Panc1 (cell line): Measurements from ENCODE around the gene ASTN2. TPM values are rescaled to one million over a fixed set of nuclear protein-coding genes. Genes with fewer than 3 reads are reported as not detected.

Source experiments
- ATAC-seq: fragments of 200-7000 bp; cut with Tn5 transposase; 2 replicates; pipeline ENCODE4 v1.9.1; 2020; ENCODE audit warnings: mild to moderate bottlenecking, moderate library complexity
- BruUV-seq: library from RNA; stranded (reverse); fragments of 400-500 nt; replicated peaks from 2 replicates; lab custom pipeline; 2021; lab: Mats Ljungman, UMichigan
- CTCF ChIA-PET: fragments of 300-600 bp; sonication (Branson Sonifier 250); formaldehyde crosslinking; loops from one replicate; lab custom pipeline; 2022; ENCODE audit warnings: antibody characterized with exemption; lab: Charles Lee
- POLR2A ChIA-PET: fragments of 300-600 bp; sonication (Branson Sonifier 250); formaldehyde crosslinking; loops from one replicate; lab custom pipeline; 2022; ENCODE audit warnings: antibody characterized with exemption; lab: Charles Lee
- DNase-seq: peaks from one replicate; pipeline ENCODE4 v3.0.0-alpha.2; 2010; ENCODE audit warnings: low read depth, low spot score
- H3K27ac ChIP-seq: 2 replicates; pipeline ENCODE4 v1.5.1; 2011; ENCODE audit warnings: mild to moderate bottlenecking, low read length, inconsistent platforms
- H3K27me3 ChIP-seq: fragments of 200-500 bp; sonication (Bioruptor generic); 2 replicates; pipeline ENCODE4 v1.6.0; 2014; ENCODE audit warnings: low read length, inconsistent platforms; ENCODE audit not compliant: control insufficient read depth, insufficient read depth
- H3K36me3 ChIP-seq: fragments of 200-500 bp; sonication (Bioruptor generic); 2 replicates; pipeline ENCODE4 v1.5.1; 2014; ENCODE audit warnings: inconsistent platforms, mild to moderate bottlenecking, low read length, moderate library complexity; ENCODE audit not compliant: control insufficient read depth, insufficient read depth
- H3K4me1 ChIP-seq: 2 replicates; pipeline ENCODE4 v1.5.1; 2011; ENCODE audit warnings: inconsistent platforms, mild to moderate bottlenecking, low read length, moderate library complexity; ENCODE audit not compliant: control insufficient read depth, insufficient read depth
- H3K4me3 ChIP-seq, 2 experiments: 2 replicates each; pipeline ENCODE4 v1.5.1; 2011 to 2012; ENCODE audit warnings: low read depth in 2 of 2, low read length in 2 of 2, mild to moderate bottlenecking in 2 of 2, inconsistent platforms in 1 of 2, moderate library complexity in 1 of 2
- H3K9me3 ChIP-seq: fragments of 200-500 bp; sonication (Bioruptor generic); 2 replicates; pipeline ENCODE4 v1.5.1; 2014; ENCODE audit warnings: low read depth, mild to moderate bottlenecking, inconsistent platforms, low read length, moderate library complexity; ENCODE audit not compliant: control insufficient read depth, insufficient read depth
- CTCF ChIP-seq: fragments of 450-650 bp; IDR thresholded peaks from 2 replicates; pipeline ENCODE4 v1.5.1; 2017; ENCODE audit warnings: mild to moderate bottlenecking
- POLR2AphosphoS5 ChIP-seq: IDR thresholded peaks from 2 replicates; pipeline ENCODE4 v1.6.1; 2012; ENCODE audit warnings: mild to moderate bottlenecking, low read depth, low read length, moderate library complexity
- REST ChIP-seq, 2 experiments: IDR thresholded peaks; 2 replicates each; pipeline ENCODE4 v1.6.1; 2011 to 2012; ENCODE audit warnings: low read depth in 2 of 2, control low read depth in 1 of 2, low read length in 1 of 2, mild to moderate bottlenecking in 1 of 2, moderate library complexity in 1 of 2; ENCODE audit not compliant: insufficient read depth in 1 of 2
- SIN3A ChIP-seq: IDR thresholded peaks from 2 replicates; pipeline ENCODE4 v1.6.1; 2012; ENCODE audit warnings: low read depth, mild to moderate bottlenecking, low read length, moderate library complexity, borderline replicate concordance; ENCODE audit not compliant: insufficient read depth
- TCF7L2 ChIP-seq: IDR thresholded peaks from 2 replicates; pipeline ENCODE4 v1.6.1; 2011; ENCODE audit warnings: mild to moderate bottlenecking, low read depth, low read length, inconsistent platforms
- in situ Hi-C: cut with HindIII; loops from 2 replicates; pipeline ENCODE4 v1.10.0; 2016; ENCODE audit warnings: low sequenced_read_pairs, low pct_unique_long_range_greater_than_20kb
- intact Hi-C: fragments of 100-400 bp; cut with micrococcal nuclease; formaldehyde crosslinking; loops from one replicate; pipeline ENCODE4 v1.10.0; 2022; ENCODE audit not compliant: unreplicated experiment
- total RNA-seq: library from RNA; stranded (reverse); gene quantifications from one replicate; pipeline ENCODE4 v1.2.1, GENCODE V29; 2021; ENCODE audit not compliant: unreplicated experiment

ASTN2 gene
- total RNA-seq, 1 experiment from 2014 or later = 3.9 TPM

GRCh38 chr9:116501871-116502270 is 913.0 kb downstream of the ASTN2 start:
- H3K9me3 ChIP-seq = no peaks in the 10 kb centered on the region
- ATAC-seq = no peak
- no peak for DNase-seq

GRCh38 chr9:116499986-116500871 is 914.6 kb downstream of the ASTN2 start:
- intact Hi-C loops (loop anchor here (10.0 kb wide), 1 partner anchor 345 kb away; the partner anchor contains the start of gene PAPPA), in situ Hi-C loops (no loop called here)
- Histone ChIP-seq H3K4me1 (no peaks in the 10 kb centered on the region), H3K27ac (no peak overlapping the region), H3K4me3 (no peak overlapping the region), H3K9me3 (no peaks in the 10 kb centered on the region), H3K36me3 (no peaks in the 10 kb centered on the region), H3K27me3 (no peaks in the 10 kb centered on the region)
- DNase-seq (no peak), ATAC-seq (no peak)
- ChIA-PET POLR2A (no interaction called here), CTCF (no interaction called here)
- no peak for TF ChIP-seq POLR2AphosphoS5
- TF ChIP-seq REST (IDR thresholded peaks at IDR 0.05; ENCODE audit: insufficient read depth in 1 of 2, low read depth in 2 of 2, low read length in 1 of 2) = no peak
- TF ChIP-seq SIN3A = no peak
- no TSS peak for BruUV-seq

More at GRCh38 chr9:116501871-116502270, 913.0 kb downstream of the ASTN2 start:
- POLR2A ChIA-PET = no interaction called here
- no peak overlapping the region for H3K27ac ChIP-seq
- TF ChIP-seq SIN3A = no peak
- TF ChIP-seq POLR2AphosphoS5 = no peak
- no peak for TF ChIP-seq REST (IDR thresholded peaks at IDR 0.05; ENCODE audit: insufficient read depth in 1 of 2, low read depth in 2 of 2, low read length in 1 of 2)
- TF ChIP-seq TCF7L2 = no peak
- no peak for TF ChIP-seq CTCF
- CTCF ChIA-PET = no interaction called here
- H3K4me3 ChIP-seq = no peak overlapping the region
- in situ Hi-C loops = no loop called here
- intact Hi-C loops = no loop called here
- no peaks in the 10 kb centered on the region for H3K4me1 ChIP-seq
- no peaks in the 10 kb centered on the region for H3K36me3 ChIP-seq
- no peaks in the 10 kb centered on the region for H3K27me3 ChIP-seq
- no TSS peak for BruUV-seq
